Measurements from ENCODE around the gene STK32B.
"Not testable (repeated sequence)": the region's sequence is repeated elsewhere in the genome, so short reads cannot be mapped to it uniquely, and the experiment has no call there.

STK32B gene

GRCh38 chr4:5030927-5031326 lies 20.4 kb upstream of the STK32B start:
- no peak for DNase-seq

- DNase-seq = no peak
Measured at GRCh38 chr4:5032813-5033212, 18.5 kb upstream of the STK32B start.

GRCh38 chr4:5033281-5033841 lies 17.9 kb upstream of the STK32B start:
- no peak for DNase-seq

DNA sequence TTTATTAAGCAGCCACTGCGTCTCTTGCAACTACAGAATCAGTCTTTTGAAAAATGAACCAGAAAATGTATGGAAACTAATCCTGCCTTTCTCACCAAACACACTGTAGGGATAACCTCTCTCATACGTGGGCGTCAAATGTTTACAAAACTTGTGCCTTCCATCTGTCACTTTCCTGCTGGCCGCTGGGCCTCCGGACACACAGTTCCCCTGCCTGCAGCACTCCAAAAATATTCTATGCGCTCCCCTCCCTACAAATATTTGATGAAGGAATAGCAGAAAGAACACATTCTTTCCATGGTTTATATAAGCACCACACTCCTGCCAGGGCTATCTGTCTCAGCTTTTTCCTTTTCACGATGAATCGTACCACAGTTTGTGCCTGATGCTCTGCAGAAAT lies 17.1 kb upstream of the STK32B start:
- no peak for DNase-seq

DNA sequence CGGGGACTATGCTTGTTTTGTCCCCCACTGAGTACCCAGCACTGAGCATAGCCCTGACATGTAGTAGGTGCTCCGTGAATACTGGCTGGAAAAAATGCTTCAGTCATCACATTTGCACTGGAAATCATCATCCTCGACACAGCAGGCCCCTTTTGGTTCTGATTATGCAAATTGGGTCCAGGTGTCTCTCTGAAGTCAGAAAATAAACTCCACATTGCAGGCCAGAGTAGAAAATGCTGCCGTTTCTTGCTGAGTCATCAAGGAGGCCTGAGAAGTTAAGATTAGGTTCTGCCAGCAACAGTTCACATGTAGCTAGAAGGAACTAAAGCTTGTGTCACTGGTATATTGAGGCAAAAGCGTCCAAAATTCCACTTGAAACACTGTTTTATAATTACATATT lies 15.0 kb upstream of the STK32B start:
- no peak for DNase-seq

DNA sequence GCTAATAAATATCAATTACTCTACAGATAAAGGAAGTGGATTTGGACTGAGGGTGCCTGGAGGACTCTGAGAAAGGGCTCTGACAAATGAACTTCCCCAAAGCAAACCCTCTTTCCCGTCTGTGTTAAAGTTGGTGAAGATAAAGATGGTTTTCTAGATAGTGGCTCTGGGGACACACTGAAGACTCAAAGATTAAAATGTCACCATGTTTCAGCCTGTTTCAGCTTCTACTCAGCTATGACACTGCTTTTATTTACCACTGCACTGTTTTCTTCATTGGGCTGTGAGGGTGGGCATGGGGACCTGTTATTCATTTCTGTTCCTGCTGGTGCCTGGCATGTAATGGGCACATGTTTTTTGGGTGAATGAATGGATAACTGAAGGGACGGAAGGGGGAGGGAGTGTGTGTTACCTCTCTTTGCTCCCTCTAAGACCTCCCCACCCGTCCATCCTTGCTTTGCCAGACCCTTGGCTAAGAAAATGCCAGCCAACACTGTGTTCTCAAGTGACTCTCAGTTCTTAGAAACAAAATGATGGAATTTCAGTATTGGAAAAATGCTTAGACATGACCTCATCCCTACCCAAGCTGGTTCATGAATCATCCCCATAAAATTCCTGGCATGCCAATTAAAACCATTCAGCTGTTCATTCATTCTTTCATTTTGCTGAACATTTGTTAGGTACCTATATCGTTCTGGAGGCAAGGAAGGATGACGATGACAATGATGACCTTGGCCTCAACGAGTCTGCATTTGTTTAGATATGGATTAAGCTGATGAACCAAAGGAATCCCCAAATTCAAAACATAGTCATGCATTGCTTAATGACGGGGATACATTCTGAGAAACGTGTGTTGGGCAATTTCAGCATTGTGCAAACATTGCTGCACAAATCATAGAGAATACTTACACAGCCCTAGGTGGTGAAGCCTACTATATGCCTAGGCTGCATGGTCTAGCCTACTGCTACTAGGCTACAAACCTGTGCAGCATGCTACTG lies 13.4 kb upstream of the STK32B start:
- no peak for DNase-seq

DNA sequence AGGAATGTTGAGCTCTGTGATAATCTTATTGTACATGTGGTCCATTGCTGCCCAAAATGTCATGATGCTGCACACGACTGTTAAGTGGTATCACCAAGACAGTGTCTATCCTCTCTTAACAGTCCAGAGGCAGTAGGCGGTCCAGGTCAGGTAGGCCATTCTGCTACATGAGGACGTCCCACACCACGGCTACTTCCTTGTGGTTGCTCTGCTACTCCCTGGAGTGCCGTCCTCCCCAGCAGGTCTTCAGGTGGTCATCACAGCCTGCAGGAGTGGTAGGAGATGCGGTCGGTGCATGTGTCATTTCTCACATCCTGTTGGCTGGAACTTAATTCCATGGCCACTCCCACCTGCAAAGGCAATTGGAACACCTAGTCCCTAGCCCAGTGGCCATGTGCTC lies 11.5 kb upstream of the STK32B start:
- DNase-seq = no peak

- no peak for DNase-seq
Measured at GRCh38 chr4:5040856-5041620, 10.2 kb upstream of the STK32B start.

DNA sequence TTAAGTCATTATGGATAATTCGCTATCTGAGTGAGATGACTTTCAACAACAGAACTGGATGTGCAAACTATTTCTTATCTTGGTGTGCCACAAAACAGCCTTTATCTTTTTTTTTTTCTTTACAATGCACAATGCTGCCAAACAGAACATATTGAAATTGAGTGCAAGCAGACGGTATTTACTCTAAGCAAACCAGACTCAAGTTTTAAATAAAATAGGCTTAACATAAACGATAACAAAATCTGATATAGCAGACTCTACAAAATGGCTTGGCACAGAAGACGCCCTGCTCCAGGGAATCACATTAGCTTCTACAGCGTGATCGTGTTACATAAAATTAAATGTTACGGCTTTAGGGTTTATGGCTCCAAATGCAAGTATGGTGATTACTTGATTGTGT lies 9.6 kb upstream of the STK32B start:
- DNase-seq = no peak

DNA sequence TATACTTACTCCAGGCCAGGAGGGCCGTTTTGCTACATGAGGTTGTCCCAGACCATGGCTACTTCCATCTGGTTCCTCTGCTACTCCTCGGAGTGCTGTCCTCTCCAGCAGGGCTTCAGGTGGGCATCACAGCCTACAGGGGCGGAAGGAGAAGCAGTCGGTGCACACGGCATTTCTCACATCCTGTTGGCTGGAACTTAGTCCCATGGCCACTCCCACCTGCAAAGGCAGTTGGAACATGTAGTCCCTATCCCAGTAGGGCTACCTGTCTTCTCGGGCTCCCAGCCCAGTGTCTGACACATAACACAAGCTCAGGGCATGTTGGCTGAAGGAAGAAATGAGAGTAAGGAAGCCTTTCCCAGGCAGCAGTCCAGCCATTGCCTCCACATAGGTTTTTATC lies 7.7 kb upstream of the STK32B start:
- DNase-seq = no peak

- DNase-seq = no peak
Measured at GRCh38 chr4:5044341-5044740, 6.9 kb upstream of the STK32B start.

DNA sequence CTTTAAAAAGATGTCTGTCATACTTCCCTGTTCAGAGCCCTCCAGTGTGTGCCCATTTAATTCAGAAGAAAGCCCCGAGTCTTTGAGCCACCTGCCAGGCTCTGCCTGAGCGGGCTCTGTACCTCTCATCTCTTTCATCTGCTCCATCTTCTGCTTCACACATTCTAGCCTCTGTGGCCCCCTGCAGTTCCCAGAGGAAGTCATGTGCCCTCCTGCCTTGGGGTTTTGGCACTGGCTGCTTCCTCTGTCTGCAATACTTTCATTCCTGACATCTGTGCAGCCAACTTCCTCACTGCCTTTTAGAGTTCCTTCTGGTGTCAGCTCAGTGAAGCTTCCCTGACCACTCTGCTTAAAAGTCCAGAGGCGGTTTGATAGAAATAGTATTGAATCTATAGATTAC lies 6.2 kb upstream of the STK32B start:
- DNase-seq = no peak

DNA sequence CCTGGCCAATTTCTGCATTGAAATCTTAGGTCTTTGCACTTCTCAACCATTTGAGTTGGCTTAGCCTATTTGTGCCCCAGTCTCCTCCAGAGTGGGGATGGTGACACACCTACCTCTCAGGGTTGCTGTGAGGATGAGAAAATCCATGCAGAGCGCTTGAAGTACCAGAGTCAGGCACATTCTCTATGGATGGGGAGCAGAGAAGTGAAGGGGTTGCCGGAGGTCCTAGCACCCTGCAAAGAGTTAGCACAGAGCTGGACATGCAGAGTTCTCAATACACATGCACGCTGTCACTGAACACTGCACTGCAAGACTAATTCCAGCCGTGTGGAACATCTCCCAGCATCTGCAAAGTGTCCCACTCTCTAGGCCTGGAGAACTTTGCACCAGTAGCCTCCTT lies 2.6 kb upstream of the STK32B start:
- no peak for DNase-seq

GRCh38 chr4:5050520-5051277 lies 581 bp upstream of the STK32B start:
- no peak for DNase-seq

DNA sequence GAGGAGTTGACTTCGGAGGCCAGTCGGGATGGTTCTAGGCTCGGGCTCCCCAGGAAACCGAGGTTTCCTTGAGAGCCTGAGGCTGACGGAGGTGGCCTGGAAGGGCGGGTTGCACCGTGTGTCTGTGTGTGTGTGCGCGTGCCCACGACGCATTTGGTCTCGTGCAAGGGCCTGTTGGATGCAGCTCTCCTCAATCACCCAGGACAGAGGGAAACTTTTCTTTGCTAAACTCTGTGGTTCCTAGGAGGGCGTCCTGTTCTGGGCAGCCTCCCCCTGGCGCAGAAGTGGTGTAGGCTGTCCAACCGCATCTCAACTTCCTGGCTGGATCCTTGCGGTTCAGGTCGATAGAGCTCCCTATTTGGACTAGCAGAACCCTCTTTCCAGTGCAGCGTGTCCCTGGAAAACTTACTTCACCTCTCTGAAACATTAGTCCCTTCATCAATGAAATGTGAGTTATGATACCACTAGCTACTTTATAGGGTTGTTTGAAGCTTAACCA lies 973 bp downstream of the STK32B start:
- DNase-seq = no peak

DNA sequence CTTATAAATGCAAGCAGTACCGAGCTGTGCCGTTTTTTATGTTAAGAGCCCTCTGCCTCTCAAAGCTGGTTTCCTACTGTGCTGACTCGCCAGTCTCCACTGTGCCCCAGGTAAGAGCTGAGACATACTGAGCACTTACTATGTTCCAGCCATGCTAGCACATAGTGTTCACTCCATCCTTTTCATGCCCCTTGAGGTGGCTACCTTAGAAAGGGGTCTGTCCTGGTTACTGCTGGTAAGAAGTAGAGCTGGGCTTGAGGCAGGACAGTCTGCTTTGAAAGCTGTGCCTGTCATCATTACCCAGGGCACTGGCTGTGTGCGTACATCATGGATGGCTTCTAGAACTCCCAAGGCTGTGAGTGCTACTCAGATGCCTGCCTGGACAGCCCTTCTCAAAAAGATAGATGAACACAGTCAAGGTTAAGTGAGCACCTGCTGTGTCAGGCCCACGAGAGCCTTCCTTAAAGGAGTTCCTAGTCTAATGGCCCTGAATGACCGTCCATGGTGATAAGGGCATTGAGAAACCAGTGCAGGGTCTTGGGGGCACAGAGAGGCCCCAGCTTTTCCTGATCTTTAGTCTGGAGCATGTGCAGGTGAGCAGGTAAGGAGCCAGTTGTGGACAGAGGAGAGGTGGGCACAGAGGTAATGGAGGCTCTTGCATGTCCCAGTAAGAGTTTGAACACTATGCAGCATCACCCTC lies 1.6 kb downstream of the STK32B start:
- no peak for DNase-seq

GRCh38 chr4:5054532-5054931 lies 3.3 kb downstream of the STK32B start:
- DNase-seq = no peak

- no peak for DNase-seq
Measured at GRCh38 chr4:5055411-5055810, 4.1 kb downstream of the STK32B start.

GRCh38 chr4:5066101-5066500 lies 14.8 kb downstream of the STK32B start:
- no peak for DNase-seq

- DNase-seq = not testable (repeated sequence)
Measured at GRCh38 chr4:5066968-5067367, 15.7 kb downstream of the STK32B start.

DNA sequence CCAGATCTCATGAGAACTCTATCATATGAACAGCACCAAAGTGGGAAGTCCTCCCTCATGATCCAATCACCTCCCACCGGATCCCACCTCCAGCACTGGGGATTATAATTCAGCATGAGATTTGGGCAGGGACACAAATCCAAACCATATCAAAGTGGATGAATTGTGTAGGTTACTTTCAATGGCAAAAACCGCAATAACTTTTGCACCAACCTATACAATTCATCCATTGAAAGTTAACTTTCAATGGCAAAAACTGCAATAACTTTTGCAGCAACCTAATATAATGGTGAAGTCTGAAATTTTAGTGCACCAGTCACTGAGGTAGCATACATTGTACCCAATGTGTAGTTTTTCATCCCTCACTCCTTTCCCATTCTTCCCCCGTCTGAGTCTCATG lies 16.6 kb downstream of the STK32B start:
- no peak for DNase-seq

- no peak for DNase-seq
Measured at GRCh38 chr4:5069901-5070300, 18.6 kb downstream of the STK32B start.
